Hepatocyte (in vitro differentiated cells): ENCODE data around the gene ST8SIA5.

Source experiments
- CTCF ChIP-seq: fragments of 200-600 bp; sonication (generic); IDR thresholded peaks from 2 replicates; pipeline ENCODE4 v1.5.1; 2016; ENCODE audit warnings: antibody characterized with exemption, mild to moderate bottlenecking; ENCODE audit not compliant: poor library complexity
- EZH2 ChIP-seq: fragments of 200-600 bp; sonication (generic); IDR thresholded peaks from 2 replicates; pipeline ENCODE4 v1.6.1; 2016; ENCODE audit warnings: antibody characterized with exemption, mild to moderate bottlenecking, borderline replicate concordance
- EZH2phosphoT487 ChIP-seq: fragments of 200-600 bp; sonication (generic); IDR thresholded peaks from one replicate; pipeline ENCODE4 v1.6.1; 2018; ENCODE audit warnings: antibody characterized with exemption, mild to moderate bottlenecking, low read depth, moderate library complexity; ENCODE audit not compliant: unreplicated experiment, severe bottlenecking

- TF ChIP-seq CTCF (no peak), EZH2 (no peak), EZH2phosphoT487 (no peak)
Observed at GRCh38 chr18:46718501-46719341, 38.1 kb downstream of the ST8SIA5 start.
